Coronary artery (tissue), 2 donors: ENCODE data around the gene OXLD1.

Source experiments
- DNase-seq: peaks from one replicate; pipeline ENCODE4 v3.0.0-alpha.2; 2017; ENCODE audit warnings: low spot score
- H3K27ac ChIP-seq, 2 donors: fragments of 200-600 bp; sonication (generic); one replicate each; pipeline ENCODE4 v1.5.1; 2016 to 2019
- H3K4me3 ChIP-seq: fragments of 200-600 bp; sonication (generic); 2 replicates; pipeline ENCODE4 v1.5.1; 2016; ENCODE audit warnings: mild to moderate bottlenecking, moderate library complexity
- CTCF ChIP-seq: fragments of 200-600 bp; sonication (generic); IDR thresholded peaks from one replicate; pipeline ENCODE4 v1.5.1; 2019; ENCODE audit warnings: antibody characterized with exemption

Gene OXLD1

GRCh38 chr17:81615401-81615930, 50.9 kb downstream of the OXLD1 start:
- peak overlapping the region in 1 of 2 donors; percentile 71 for H3K27ac ChIP-seq
- no peak for TF ChIP-seq CTCF
- no peak overlapping the region for H3K4me3 ChIP-seq
- no peak for DNase-seq
